GM12891 (cell line): Measurements from ENCODE around the gene C16orf95.

Experiments
- POLR2A ChIP-seq: IDR thresholded peaks from 2 replicates; pipeline ENCODE4 v1.6.1; 2011; ENCODE audit warnings: low read depth, low read length, control low read depth
- POLR2AphosphoS5 ChIP-seq: IDR thresholded peaks from 2 replicates; pipeline ENCODE4 v1.6.1; 2011; ENCODE audit warnings: low read depth, low read length, control low read depth
- POU2F2 ChIP-seq: IDR thresholded peaks from 2 replicates; pipeline ENCODE4 v1.6.1; 2011; ENCODE audit warnings: low read depth, mild to moderate bottlenecking, control low read depth, low read length, moderate library complexity
- TAF1 ChIP-seq: IDR thresholded peaks from 2 replicates; pipeline ENCODE4 v1.6.1; 2011; ENCODE audit warnings: low read depth, low read length, control low read depth

DNA sequence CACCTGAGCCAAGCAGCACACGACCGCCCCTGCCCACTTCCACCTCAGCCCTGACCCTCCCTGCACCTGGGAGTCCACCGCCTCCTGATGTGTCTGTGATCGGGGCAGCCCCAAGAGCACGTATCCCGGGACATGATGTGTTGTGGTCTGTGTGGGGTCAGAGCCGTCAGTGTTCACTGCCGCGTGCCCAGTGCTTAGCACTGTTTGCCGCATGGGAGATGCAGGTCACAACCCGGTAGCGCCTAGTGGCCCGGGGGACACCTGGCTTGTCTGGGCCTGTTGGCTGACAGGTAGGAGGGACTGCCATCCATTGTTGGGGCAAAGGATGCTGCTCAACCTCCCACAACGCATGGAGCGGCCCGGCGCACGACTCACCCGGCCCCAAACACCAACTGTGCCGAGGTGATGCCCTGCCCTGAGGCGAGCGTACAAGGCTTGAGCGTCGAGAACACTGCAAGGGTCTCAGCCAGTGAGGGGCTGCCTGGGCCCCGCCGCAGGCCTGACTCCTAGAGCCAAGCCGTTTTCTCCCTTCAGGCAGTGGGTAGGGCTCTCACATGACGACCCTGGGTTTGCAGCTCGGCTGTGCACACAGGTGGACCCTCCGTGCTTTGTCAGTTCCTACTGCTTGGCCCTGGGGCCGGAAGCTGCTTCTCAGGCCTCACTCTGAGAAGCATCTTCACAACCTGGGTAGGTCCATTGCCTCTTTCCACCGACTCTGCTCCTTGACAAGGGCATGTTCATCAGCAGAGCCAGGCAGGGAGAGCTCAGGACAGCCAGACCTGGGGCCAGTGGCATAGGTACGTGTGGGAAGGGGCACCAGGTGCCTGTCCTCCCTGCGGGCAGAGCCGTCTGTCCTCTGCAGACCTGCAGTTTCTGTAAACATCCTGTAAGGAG lies 5.9 kb upstream of the C16orf95 start:
- TF ChIP-seq POLR2AphosphoS5 (no peak), POLR2A (no peak), TAF1 (no peak), POU2F2 (no peak)
